Omental fat pad (tissue), 4 donors: ENCODE data around the gene SLC9A8. TPM values are rescaled to one million over a fixed set of nuclear protein-coding genes. Genes with fewer than 3 reads are reported as not detected.

Experiments
- ATAC-seq: fragments of 150-250 bp; one replicate; pipeline ENCODE4 v1.9.1; 2016; ENCODE audit warnings: mild to moderate bottlenecking, moderate library complexity; ENCODE audit not compliant: low FRiP score
- DNase-seq: peaks from one replicate; pipeline ENCODE4 v3.0.0-alpha.2; 2019; ENCODE audit warnings: low spot score
- CTCF ChIP-seq, 3 donors: fragments of 450-650 bp; IDR thresholded peaks; one replicate each; pipeline ENCODE4 v1.5.1; 2016 to 2017; ENCODE audit warnings: antibody characterized with exemption in 3 of 3, mild to moderate bottlenecking in 3 of 3, moderate library complexity in 2 of 3
- total RNA-seq, 4 donors: library from RNA; depleted of rRNA; stranded (reverse); fragments of >200 nt; gene quantifications; one replicate each; pipeline ENCODE4 v1.1.0, GENCODE V29; 2016

Gene SLC9A8
- total RNA-seq, 4 donors from 2014 or later: 8.0 to 13.3 (median 10.7) TPM

- no peak for TF ChIP-seq CTCF (IDR thresholded peaks at IDR 0.05)
- ATAC-seq (no peak), DNase-seq (no peak)
These were observed 18.6 kb downstream of the SLC9A8 start for GRCh38 chr20:49831022-49831769.

GRCh38 chr20:49831770-49832631, 19.4 kb downstream of the SLC9A8 start:
- TF ChIP-seq CTCF (IDR thresholded peaks at IDR 0.05): no peak
- ATAC-seq (peak; percentile 33), DNase-seq (no peak)

GRCh38 chr20:49832632-49833327, 20.2 kb downstream of the SLC9A8 start:
- no peak for DNase-seq
- ATAC-seq: peak; percentile 76
- TF ChIP-seq CTCF (IDR thresholded peaks at IDR 0.05): no peak

GRCh38 chr20:49833483-49833882, 20.9 kb downstream of the SLC9A8 start:
- DNase-seq: no peak
- no peak for ATAC-seq
- TF ChIP-seq CTCF (IDR thresholded peaks at IDR 0.05): no peak

- DNase-seq (no peak), ATAC-seq (no peak)
- no peak for TF ChIP-seq CTCF (IDR thresholded peaks at IDR 0.05)
These were observed 22.4 kb downstream of the SLC9A8 start for GRCh38 chr20:49835031-49835430.

GRCh38 chr20:49838546-49838945, 25.9 kb downstream of the SLC9A8 start:
- no peak for TF ChIP-seq CTCF (IDR thresholded peaks at IDR 0.05)
- ATAC-seq (no peak), DNase-seq (no peak)
